OCI-LY1 (cell line): Measurements from ENCODE around the gene PTGDR2.

Experiments used
- EZH2 ChIP-seq: fragments of 200-600 bp; sonication (generic), shearing (Covaris generic); IDR thresholded peaks from 2 replicates; pipeline ENCODE4 v1.8.0; 2017; ENCODE audit warnings: borderline replicate concordance, mixed run types, mild to moderate bottlenecking, antibody characterized with exemption, low read length, moderate library complexity, mixed read lengths
- TF ChIP-seq, protein P1 (sequence below): fragments of 200-600 bp; sonication (generic), shearing (Covaris generic); IDR thresholded peaks from 2 replicates; pipeline ENCODE4 v1.5.1; 2017; ENCODE audit warnings: mild to moderate bottlenecking, antibody characterized with exemption, low read length, moderate library complexity, mixed read lengths

DNA sequence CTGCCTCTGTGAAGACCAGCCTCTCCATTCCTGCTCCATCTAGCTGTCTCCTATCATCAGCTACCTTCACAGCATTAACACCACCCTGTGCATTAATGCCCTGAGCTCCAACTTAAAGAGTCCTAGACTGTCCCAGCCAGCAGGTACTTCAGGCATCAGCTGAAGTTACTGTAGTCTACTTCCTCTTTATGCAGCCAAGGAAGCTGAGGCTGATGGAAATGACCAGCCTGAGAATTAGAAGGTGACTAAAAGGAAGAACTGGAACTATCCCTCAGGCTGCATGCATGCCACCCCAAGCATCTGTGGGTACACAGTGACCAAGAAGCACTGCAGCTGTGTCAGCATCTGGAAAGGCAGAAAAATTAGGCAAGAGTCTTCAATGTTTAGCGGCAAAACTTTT, 42.4 kb downstream of the PTGDR2 start:
- TF ChIP-seq, protein P1, sequence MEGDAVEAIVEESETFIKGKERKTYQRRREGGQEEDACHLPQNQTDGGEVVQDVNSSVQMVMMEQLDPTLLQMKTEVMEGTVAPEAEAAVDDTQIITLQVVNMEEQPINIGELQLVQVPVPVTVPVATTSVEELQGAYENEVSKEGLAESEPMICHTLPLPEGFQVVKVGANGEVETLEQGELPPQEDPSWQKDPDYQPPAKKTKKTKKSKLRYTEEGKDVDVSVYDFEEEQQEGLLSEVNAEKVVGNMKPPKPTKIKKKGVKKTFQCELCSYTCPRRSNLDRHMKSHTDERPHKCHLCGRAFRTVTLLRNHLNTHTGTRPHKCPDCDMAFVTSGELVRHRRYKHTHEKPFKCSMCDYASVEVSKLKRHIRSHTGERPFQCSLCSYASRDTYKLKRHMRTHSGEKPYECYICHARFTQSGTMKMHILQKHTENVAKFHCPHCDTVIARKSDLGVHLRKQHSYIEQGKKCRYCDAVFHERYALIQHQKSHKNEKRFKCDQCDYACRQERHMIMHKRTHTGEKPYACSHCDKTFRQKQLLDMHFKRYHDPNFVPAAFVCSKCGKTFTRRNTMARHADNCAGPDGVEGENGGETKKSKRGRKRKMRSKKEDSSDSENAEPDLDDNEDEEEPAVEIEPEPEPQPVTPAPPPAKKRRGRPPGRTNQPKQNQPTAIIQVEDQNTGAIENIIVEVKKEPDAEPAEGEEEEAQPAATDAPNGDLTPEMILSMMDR = no peak
- no peak for TF ChIP-seq EZH2
